HG02884 (cell line): ENCODE results near the gene SESN3.
"Not testable (repeated sequence)": the region's sequence is repeated elsewhere in the genome, so short reads cannot be mapped to it uniquely, and the experiment has no call there.

Experiments used
- ATAC-seq: cut with Tn5 transposase; IDR thresholded peaks from one replicate; pipeline ENCODE4 v1.9.1; 2021; ENCODE audit warnings: mild to moderate bottlenecking, moderate library complexity; ENCODE audit not compliant: unreplicated experiment

Gene SESN3

GRCh38 chr11:95222817-95223216, 8.2 kb downstream of the SESN3 start:
- ATAC-seq: no peak

GRCh38 chr11:95219599-95219998, 11.4 kb downstream of the SESN3 start:
- ATAC-seq: no peak

GRCh38 chr11:95218149-95218548, 12.9 kb downstream of the SESN3 start:
- ATAC-seq: no peak

GRCh38 chr11:95212609-95213008, 18.4 kb downstream of the SESN3 start:
- no peak for ATAC-seq

- not testable (repeated sequence) for ATAC-seq
Observed at GRCh38 chr11:95209535-95209934, 21.5 kb downstream of the SESN3 start.

- no peak for ATAC-seq
Observed at GRCh38 chr11:95200781-95201457, 30.1 kb downstream of the SESN3 start.

GRCh38 chr11:95195831-95196230, 35.2 kb downstream of the SESN3 start:
- no peak for ATAC-seq

- no peak for ATAC-seq
Observed at GRCh38 chr11:95193541-95193940, 37.5 kb downstream of the SESN3 start.

GRCh38 chr11:95192717-95193116, 38.3 kb downstream of the SESN3 start:
- no peak for ATAC-seq

GRCh38 chr11:95187723-95188122, 43.3 kb downstream of the SESN3 start:
- ATAC-seq: no peak

- ATAC-seq: no peak
Observed at GRCh38 chr11:95182397-95182796, 48.6 kb downstream of the SESN3 start.

GRCh38 chr11:95175818-95176380, 55.1 kb downstream of the SESN3 start:
- ATAC-seq: no peak

GRCh38 chr11:95170294-95170693, 60.7 kb downstream of the SESN3 start:
- no peak for ATAC-seq

- ATAC-seq: no peak
Observed at GRCh38 chr11:95166781-95167180, 64.2 kb downstream of the SESN3 start.

- no peak for ATAC-seq
Observed at GRCh38 chr11:95165638-95166037, 65.4 kb downstream of the SESN3 start.

GRCh38 chr11:95163106-95163505, 67.9 kb downstream of the SESN3 start:
- ATAC-seq: no peak

GRCh38 chr11:95161248-95161647, 69.8 kb downstream of the SESN3 start:
- no peak for ATAC-seq

- no peak for ATAC-seq
Observed at GRCh38 chr11:95157824-95158223, 73.2 kb downstream of the SESN3 start.

GRCh38 chr11:95156916-95157541, 74.0 kb downstream of the SESN3 start:
- no peak for ATAC-seq

GRCh38 chr11:95156133-95156721, 74.8 kb downstream of the SESN3 start:
- ATAC-seq: no peak

GRCh38 chr11:95155385-95155784, 75.6 kb downstream of the SESN3 start:
- no peak for ATAC-seq

- no peak for ATAC-seq
Observed at GRCh38 chr11:95154514-95154913, 76.5 kb downstream of the SESN3 start.
